PC-3 (cell line): ENCODE results near the gene SGMS1.

Experiments
- CTCF ChIP-seq: fragments of 300-600 bp; sonication (generic); conservative IDR thresholded peaks from 2 replicates; pipeline ENCODE4 v1.5.1; 2017; ENCODE audit warnings: antibody characterized with exemption, low read depth, mild to moderate bottlenecking, low read length
- EZH2 ChIP-seq: fragments of 300-600 bp; sonication (generic); IDR thresholded peaks from one replicate; pipeline ENCODE4 v1.6.1; 2017; ENCODE audit warnings: antibody characterized with exemption, mild to moderate bottlenecking, low read length; ENCODE audit not compliant: unreplicated experiment

GRCh38 chr10:50346942-50347341 lies 276.8 kb downstream of the SGMS1 start:
- TF ChIP-seq CTCF (no peak), EZH2 (no peak)
